NAMALWA (cell line): Measurements from ENCODE around the gene TNNT3.

Source experiments
- DNase-seq: peaks from one replicate; pipeline ENCODE4 v3.0.0-alpha.2; 2015; ENCODE audit warnings: low spot score

TNNT3 gene

GRCh38 chr11:1923201-1923956 is 3.9 kb downstream of the TNNT3 start:
- no peak for DNase-seq

DNA sequence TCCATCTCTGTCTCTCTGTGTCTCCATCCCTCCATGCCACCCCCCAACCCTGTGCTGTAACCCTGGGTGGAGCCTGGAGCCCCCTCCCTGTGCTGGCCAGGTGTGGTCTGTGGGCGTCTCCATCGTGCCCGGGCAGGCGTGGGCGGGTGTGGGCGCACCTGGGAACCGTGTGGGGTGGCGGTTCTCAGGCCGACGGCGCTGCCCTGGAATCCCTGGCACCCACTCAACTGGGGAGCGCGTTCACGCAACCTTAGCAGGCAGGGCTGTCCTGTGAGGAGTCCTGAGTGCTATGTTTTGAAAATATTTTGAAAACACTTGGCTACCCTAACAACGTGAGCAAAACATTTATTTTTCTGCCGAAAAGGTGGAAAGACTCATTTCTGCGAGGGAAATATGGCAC is 4.7 kb downstream of the TNNT3 start:
- DNase-seq = no peak

DNA sequence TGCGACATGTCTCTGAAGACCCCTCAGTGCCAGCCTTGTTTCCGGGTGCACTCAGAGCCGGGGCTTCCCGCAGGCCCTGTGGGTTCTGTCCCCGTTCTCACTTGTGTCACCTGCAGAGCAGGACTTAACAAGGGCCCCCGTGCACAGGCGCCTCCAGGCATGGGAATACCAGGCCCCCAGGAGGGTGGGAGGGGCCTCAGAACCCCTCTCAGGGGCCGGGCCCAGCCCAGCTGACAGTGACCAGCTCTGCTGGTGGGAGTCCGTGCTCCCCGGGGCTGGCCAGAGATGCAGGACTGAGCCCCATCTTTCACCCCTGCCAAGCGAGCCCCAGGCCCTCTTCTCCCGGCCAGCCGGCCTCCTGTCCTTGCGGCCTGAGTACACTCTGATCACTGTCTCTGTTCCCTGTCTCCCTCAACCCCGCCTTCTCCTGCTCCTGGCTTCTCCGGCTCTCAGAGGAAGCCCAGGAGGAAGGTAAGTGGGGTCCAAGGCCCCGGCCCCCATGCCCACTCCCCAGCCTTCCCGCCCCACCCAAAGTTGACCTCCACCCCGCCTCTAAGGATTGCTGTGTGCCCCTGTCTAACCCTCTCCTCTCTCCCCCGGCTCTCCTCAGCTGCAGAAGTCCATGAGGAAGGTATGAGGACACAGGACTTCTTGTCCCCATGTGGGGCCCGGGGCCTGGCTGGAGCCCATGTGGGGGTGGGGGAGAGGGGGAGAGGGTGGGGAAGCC is 5.3 kb downstream of the TNNT3 start:
- DNase-seq = no peak

DNA sequence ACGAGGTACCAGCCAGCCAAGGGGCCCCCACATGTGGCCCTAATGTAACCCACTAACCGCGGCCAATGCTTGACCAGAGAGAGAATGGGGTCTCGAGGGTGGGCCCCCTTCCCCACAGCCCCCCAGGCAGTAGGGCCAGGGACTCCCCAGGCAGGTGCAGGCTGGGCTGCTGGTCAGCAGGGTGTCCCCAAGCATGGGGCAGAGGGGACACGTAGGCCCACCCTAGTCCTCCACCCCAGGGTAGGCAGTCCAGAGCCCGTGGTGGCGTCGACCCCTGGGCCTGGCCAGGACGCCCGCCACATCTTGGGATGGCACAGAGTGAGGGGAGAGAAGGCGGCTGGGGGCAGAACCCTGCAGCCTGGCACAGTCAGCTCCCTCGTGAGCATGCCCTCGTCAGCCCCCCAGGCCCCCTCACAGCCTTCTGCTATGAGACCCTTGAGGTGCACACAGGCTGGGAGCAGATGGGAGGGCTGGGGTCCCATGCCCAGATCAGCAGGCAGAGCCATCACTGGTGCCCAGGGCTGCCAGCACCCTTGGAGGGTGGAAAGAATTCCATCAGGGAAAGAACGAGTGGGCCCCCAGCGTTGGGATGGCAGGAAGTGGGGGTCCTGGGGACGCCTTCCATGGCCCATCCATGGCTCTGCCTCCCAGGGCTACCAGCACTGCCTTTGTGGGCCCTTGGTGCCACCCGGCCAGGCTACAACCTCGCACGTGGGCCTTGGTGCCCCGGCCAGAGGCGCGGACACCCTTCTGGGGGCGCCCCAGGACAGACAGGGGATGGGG is 6.1 kb downstream of the TNNT3 start:
- DNase-seq = no peak

- no peak for DNase-seq
Measured at GRCh38 chr11:1926156-1927025, 6.9 kb downstream of the TNNT3 start.

DNA sequence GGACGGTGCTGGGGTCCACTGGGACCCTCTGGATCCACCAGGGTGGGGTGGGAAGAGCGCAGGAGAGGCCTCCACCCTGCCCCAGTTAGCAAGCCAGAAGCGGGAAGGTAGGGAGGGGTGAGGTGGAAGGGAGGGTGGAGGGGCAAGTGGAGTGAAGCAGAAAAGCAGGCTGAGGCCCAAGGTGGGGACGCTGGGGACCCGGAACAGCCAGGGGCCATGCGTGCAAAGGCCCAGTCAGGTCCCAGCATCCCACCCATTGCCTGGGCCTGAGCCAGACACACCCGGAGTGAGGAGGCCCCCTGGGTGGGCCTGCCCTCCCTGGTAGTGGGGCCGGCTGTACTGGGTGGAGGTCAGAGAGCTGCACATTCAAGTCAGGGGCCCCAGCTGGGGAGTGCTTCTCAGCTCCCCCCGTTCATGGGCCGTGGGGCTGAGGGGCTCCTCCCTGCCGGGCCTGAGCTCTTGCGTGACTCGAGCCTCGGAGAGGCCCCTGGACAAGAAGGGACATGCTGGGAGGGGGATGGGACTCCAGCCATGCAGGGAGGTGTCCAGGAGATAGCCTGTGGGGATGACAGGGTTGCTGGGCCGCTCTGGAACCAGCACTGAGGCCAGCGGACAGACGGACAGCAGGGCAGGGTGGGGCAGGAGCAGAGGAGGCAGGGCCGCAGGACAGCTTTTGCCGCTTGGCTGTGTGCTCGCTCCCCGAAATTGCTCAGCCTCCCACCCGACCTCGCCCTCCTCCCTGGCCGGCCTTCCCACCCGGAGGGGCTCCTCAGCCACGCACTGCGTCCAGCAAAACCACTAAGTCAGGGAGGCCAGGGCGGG is 7.7 kb downstream of the TNNT3 start:
- DNase-seq = no peak

GRCh38 chr11:1927848-1928469 is 8.5 kb downstream of the TNNT3 start:
- no peak for DNase-seq

GRCh38 chr11:1928470-1928890 is 9.0 kb downstream of the TNNT3 start:
- DNase-seq = no peak

DNA sequence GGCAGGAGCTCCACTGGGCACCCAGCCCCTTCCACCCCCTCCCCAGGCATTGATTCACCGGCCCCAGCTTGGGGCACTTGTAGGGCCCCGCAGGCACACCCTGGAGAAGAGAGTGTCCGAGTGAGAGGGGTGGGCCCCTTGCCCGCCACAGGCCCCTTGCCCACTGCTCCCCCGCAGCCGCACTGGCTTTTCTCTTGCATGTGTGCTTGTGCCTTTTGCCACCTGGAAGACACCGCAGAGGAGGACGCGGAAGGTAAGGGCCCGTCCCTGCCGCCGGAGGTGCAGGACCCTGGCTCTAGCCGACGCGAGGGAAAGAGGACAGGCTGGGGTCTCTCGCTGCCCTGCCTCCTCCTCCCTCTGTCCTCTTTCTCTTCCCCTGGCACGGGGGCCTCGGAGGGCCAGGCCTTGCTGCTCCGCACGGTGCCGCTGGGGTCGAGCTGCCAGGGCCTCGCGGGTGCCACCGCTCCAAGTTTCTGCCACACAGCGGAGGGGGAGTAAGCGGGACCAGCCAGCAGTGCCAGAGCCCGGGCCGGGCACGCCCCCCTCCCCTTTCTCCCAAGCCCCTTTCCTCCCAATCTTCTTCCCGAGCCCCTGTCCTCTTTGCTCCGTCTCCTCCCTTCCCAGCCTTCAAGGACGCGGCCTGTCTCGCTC is 9.5 kb downstream of the TNNT3 start:
- no peak for DNase-seq

GRCh38 chr11:1929621-1930461 is 10.3 kb downstream of the TNNT3 start:
- no peak for DNase-seq

DNA sequence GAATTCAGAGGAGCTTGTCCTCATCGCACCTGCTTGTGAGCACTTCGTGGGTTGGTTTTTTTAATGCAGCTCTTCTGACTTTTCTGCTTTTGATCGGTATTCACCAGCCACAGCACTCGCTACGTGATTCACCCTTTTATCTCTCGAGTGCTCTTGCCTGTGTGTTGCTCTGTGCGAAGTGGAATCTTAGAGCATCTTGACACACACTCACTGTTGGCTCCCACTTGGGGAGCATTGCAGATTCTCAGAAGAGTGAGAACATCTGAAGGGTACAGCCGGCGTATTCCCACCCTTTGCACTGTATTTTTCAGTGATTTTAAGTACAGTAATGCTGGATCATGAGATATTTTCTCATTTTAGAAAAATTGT is 10.9 kb downstream of the TNNT3 start:
- DNase-seq = no peak

- no peak for DNase-seq
Measured at GRCh38 chr11:1931341-1932104, 12.0 kb downstream of the TNNT3 start.

GRCh38 chr11:1932105-1932480 is 12.6 kb downstream of the TNNT3 start:
- no peak for DNase-seq

DNA sequence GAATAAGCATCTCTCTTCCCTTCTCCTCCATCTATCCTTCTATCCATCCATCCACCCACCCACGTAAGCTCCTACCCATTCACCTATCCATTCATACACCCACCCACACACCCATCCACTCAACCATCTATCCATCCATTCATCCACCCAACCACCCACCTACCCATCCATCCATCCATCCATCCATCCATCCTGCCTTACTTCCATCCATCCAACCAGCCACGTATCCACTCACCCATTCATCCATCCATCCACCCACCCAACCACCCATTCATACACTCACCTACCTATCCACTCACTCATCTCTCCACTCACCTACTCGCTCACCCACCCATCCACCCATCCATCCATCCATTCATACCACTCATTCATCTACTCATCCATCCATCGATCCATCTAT is 13.2 kb downstream of the TNNT3 start:
- no peak for DNase-seq

- no peak for DNase-seq
Measured at GRCh38 chr11:1933416-1934334, 14.2 kb downstream of the TNNT3 start.

DNA sequence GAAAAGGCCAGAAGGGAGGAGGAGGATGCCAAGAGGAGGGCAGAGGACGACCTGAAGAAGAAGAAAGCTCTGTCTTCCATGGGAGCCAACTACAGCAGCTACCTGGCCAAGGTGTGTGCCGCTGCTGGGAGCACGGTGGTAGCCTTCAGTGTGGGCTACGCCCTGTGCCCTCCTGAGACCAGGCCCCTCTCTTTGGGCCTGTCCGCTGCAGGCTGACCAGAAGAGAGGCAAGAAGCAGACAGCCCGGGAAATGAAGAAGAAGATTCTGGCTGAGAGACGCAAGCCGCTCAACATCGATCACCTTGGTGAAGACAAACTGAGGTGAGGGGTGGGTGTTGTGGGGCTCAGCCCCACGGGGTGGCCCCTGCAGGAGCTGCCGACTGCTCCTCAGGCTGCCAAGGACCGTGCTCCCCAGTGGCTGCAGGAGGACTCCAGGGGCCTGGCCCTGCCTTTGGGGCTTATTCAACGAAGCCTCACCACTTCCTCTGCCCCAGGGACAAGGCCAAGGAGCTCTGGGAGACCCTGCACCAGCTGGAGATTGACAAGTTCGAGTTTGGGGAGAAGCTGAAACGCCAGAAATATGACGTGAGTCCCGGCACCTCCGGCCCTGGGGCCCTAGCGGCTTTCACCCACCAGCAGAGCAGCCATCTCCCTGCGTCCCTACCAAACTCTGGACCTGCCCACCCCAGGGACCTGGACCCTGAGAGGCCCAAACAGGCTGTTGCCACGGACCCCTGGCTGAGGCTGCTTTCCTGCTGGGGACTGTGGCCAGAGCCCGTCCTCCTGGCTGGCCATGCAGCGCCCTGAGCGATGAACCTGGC is 15.0 kb downstream of the TNNT3 start:
- no peak for DNase-seq
